ENCODE data around the gene LRP1B. TPM values are rescaled to one million over a fixed set of nuclear protein-coding genes. Genes with fewer than 3 reads are reported as not detected.

LRP1B gene
- total RNA-seq, 2 donors from 2014 or later = 0.52 to 3.0 TPM

- Histone ChIP-seq H3K4me1 (no peaks in the 10 kb centered on the region), H3K4me3 (no peak overlapping the region), H3K27ac (no peak overlapping the region), H3K9me3 (no peaks in the 10 kb centered on the region), H3K27me3 (no peaks in the 10 kb centered on the region), H3K36me3 (replicated peaks in 1 of 2; ENCODE audit: insufficient read depth in 1 of 2, low read depth in 2 of 2) (no peaks in the 10 kb centered on the region)
- TF ChIP-seq POLR2A (IDR thresholded peaks at IDR 0.05) (no peak), CTCF (IDR thresholded peaks at IDR 0.05) (no peak)
- intact Hi-C loops (cut with DNase I) = no loop called here
- DNase-seq = no peak
- ATAC-seq = no peak
- 67 to 86% methylated on average over 1 of the region's 1 CpG for WGBS, 2 donors
Observed at GRCh38 chr2:140949932-140950331, 1180.9 kb downstream of the LRP1B start.

GRCh38 chr2:140947236-140947635, 1183.6 kb downstream of the LRP1B start:
- Histone ChIP-seq H3K36me3 (replicated peaks in 1 of 2; ENCODE audit: insufficient read depth in 1 of 2, low read depth in 2 of 2) (no peaks in the 10 kb centered on the region), H3K4me3 (no peak overlapping the region), H3K27me3 (no peaks in the 10 kb centered on the region), H3K9me3 (no peaks in the 10 kb centered on the region), H3K4me1 (no peaks in the 10 kb centered on the region), H3K27ac (no peak overlapping the region)
- TF ChIP-seq CTCF (IDR thresholded peaks at IDR 0.05) (no peak), POLR2A (IDR thresholded peaks at IDR 0.05) (no peak)
- DNase-seq (no peak), ATAC-seq (no peak)
- WGBS, 2 donors = 64 to 76% methylated on average over 4 of the region's 4 CpGs
- intact Hi-C loops (cut with DNase I) = no loop called here

GRCh38 chr2:140943867-140944266, 1186.9 kb downstream of the LRP1B start:
- DNase-seq (no peak), ATAC-seq (no peak)
- Histone ChIP-seq H3K36me3 (replicated peaks in 1 of 2; ENCODE audit: insufficient read depth in 1 of 2, low read depth in 2 of 2) (no peaks in the 10 kb centered on the region), H3K9me3 (no peaks in the 10 kb centered on the region), H3K27ac (no peak overlapping the region), H3K4me3 (no peak overlapping the region), H3K27me3 (no peaks in the 10 kb centered on the region), H3K4me1 (no peaks in the 10 kb centered on the region)
- TF ChIP-seq POLR2A (IDR thresholded peaks at IDR 0.05) (no peak), CTCF (IDR thresholded peaks at IDR 0.05) (no peak)
- intact Hi-C loops (cut with DNase I) = no loop called here

- WGBS, 2 donors = 55 to 59% methylated on average over 2 of the region's 2 CpGs
- no peak for ATAC-seq
- intact Hi-C loops (cut with DNase I) = no loop called here
Observed at GRCh38 chr2:140942284-140942683, 1188.5 kb downstream of the LRP1B start.

More at GRCh38 chr2:140942284-140942683, 1188.5 kb downstream of the LRP1B start:
- no peaks in the 10 kb centered on the region for H3K27me3 ChIP-seq
- H3K4me1 ChIP-seq = no peaks in the 10 kb centered on the region
- no peak overlapping the region for H3K27ac ChIP-seq
- DNase-seq = no peak
- no peaks in the 10 kb centered on the region for H3K36me3 ChIP-seq (replicated peaks in 1 of 2; ENCODE audit: insufficient read depth in 1 of 2, low read depth in 2 of 2)
- TF ChIP-seq CTCF (IDR thresholded peaks at IDR 0.05) (no peak), POLR2A (IDR thresholded peaks at IDR 0.05) (no peak)
- H3K4me3 ChIP-seq = no peak overlapping the region
- H3K9me3 ChIP-seq = no peaks in the 10 kb centered on the region
